HG02610 (cell line): Measurements from ENCODE around the gene RAPGEF1.
"Not testable (repeated sequence)": the region's sequence is repeated elsewhere in the genome, so short reads cannot be mapped to it uniquely, and the experiment has no call there.

Experiments
- ATAC-seq: cut with Tn5 transposase; IDR thresholded peaks from one replicate; pipeline ENCODE4 v1.9.1; 2021; ENCODE audit warnings: mild to moderate bottlenecking, moderate library complexity; ENCODE audit not compliant: unreplicated experiment

Gene RAPGEF1

DNA sequence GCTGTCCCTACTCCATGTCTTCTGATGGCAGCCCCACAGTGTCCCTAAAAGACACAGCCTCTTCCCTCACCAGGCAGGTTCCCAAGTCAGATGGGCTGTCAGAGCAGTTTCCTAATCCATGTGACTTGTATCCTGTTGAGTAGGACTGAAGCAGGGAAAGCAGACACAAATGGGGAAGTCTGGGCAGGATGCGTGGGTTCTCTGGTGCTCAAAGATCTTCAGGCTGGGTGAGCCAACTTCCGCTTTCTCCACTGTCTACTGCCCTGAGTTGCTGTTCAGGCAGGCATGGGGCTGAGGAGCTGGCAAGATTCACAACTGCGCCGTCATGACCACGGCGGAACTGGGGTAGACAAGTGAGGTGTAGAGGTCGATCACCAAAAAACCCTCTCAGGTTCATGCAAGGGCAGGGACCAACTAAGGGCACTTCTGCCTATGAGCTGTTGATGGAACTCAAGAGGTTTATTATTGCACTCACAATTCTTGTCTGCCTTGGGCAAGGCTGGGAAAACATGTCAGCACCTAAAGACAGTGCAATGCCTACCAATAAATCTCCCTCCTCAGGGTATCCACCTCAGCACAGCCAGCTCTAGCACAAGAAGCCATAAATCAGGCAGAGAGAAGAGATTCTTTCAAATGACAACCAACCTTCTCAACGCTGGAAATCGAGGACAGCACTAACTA, 83.4 kb downstream of the RAPGEF1 start:
- peak; percentile 79 for ATAC-seq

DNA sequence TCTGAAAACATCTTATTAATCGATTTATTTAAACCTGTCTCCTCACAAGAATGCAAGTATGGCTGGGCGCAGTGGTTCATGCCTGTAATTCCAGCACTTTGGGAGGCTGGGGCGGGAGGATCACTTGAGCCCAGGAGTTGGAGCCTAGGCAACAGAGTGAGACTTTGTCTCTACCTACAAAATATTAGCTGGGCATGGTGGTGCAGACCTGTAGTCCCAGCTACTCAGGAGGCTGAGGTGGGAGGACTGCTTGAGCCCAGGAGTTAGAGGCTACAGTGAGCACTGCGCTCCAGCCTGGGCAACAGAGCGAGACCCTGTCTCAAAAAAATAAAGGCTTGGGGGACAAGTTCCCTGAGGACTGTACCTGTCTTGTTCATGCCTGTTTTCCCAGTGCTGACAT, 85.5 kb downstream of the RAPGEF1 start:
- not testable (repeated sequence) for ATAC-seq

DNA sequence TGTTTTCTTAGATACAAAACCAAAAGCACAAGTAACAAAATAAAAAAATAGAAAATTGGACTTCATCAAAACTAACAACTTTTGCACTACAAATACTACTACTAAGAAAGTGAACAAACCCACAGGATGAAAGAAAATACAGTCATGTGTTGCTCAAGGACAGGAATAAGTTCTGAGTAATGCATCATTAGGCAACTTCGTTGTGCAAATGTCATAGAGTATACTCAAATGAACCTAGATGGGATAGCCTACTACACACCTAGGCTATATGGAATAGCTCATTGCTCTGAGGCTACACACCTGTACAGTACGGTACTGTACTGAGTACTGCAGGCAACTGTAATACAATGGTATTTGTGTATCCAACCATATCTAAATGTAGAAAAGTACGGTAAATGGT, 88.3 kb downstream of the RAPGEF1 start:
- ATAC-seq = no peak

DNA sequence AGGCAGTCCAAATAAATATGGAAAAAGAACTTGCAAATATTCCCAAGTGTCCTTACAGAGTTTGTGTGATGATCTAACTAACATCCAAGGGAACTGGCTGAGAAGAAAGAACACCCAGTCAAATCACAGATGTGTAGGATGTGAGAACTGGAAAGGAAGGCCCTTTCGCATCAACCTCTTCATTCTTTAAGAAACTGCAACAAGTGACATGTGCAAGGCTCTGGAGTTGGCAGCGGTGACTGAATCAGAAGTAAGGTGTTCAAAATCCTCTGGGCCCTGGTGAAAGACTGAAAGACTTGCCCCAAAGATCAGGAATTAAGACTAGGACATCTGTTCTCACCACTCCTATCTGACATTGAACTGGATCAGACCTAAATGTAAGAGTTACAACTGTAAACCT, 88.7 kb downstream of the RAPGEF1 start:
- no peak for ATAC-seq

DNA sequence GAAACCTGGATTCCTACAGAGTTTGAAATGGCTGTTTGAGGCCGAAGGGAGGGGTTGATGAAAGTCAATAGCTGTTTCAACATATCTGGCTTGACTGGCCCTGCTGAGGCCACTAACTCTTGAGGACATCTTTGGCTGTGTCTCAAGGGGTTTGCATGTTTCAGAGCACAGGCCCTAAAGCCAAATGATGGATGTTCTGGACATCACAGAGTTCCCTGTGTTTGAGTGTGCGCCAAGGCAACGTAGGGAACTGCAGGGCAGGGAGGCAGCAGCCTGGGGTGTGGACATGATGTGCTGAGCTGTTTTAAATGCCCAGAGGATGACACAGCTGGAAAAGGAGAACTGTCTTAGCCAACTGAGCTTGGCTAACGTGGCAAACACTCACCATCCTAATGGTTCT, 89.6 kb downstream of the RAPGEF1 start:
- ATAC-seq = no peak

DNA sequence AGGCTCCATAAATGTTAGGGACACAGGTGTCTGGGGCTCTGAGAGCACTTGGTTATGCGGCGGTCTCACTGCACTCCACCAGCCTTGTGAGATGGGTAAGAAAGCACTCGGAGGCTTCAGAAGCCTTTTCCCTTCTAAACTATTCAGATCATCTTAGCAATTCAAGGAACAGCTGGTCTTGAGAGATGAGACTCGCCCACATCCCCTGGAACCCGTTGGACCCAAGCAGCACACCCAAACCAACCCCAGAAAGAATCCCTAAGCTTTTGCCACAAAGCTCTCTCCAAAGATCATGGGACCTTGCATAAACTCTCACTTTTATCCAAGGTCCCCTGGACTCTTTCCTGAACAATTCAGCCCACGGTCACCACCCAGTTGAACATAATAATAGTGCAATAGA, 90.2 kb downstream of the RAPGEF1 start:
- ATAC-seq = no peak

DNA sequence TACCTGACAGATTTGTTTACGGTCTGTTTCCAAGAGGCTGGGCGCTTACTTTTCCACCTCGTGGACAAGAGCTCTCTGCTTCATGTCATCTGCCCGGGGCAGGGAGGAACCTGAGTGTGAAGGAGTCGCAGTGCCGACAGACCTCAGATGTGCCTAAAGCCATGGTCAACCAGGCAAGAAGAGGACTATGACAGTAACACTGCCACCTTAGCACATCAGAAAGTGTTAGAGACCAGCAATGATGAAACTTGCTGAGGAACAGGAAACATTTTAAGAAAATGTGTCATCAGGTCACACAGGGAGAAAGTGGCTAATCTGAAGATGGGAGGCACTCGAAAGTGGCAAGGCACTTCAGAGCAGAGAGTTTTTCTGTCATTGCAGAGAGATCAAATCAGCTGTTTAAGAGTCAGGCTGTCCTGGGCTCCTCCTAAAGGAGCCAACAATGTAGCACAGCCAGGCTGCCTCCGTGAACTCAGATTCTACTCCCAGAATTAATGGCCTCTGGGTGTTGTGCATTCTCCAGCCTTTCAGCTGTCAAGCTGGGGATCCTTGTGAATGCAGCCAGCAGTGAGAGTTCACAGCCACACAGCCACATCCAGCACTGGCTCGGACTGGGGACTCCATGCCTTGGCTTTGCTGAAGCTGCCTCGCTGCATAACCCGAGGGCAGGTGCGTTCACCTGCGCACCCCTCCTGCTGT, 94.6 kb downstream of the RAPGEF1 start:
- peak; percentile 71 for ATAC-seq

DNA sequence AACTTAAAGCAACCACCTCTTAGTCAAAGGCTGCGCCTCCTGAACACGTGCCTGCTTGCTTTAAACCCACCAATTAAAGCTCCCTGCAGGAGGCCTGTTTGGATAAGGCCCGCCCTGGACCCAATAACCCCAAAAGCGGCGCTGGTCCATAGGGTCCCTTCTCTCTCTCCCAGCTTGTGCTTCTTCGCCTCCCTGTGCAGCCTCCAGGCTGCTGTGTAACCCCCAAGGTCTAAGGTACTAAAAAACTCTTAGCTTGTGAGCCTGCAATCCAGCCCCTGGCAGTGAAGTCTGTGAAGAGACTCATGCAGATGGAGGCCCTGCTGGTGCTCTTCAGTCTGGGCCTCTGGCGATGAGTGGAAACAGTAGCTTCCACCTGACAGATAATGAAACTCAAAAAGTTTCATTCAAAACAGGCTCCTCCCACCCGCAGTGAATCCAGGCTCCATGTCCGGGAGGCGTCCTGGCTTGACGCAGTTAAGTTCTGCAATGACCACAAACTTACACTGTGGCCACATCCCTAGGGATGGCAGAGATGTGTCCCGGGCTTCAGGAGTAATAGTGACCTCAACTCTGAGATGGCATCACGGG, 97.3 kb downstream of the RAPGEF1 start:
- peak; percentile 38 for ATAC-seq

DNA sequence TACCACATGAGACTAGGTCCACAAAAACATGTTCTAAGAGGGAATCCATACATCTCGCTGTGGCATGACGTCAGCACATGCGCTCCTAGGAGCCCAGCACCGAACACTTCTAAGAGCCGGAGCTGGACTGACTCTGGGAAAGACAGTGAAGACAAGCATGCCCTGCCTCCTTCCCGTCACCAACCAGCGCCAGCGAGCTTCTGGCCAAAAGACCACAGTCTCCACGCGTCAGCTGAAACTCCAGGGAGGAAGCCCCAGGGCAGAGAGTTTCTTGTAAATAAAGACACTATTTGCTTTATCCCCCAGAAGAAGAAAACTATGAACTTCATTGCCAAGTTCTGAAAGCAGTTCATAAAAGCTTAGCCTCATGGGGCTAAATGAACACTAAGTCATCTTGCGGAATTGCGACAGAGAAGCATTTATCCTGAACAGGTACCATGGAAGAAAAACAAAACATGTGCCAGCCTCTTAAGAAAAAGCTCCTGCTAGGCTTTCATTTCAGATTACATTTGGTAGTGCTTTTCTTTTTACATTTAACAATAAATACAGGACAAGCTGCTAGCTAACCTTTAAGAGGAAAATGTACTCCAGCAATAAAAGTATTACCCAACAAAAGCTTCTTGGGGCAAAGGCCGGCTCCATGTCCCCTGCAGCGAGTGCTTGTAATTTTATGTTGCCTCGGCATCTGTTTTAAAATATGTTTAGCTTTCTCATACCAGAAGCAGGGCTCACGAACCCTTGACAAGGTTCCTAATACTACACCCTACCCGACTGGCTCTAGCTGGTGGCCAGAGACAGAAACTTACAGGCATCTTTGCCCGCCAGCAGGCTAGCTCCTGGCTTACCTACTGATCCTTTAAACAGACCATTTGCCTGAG, 98.0 kb downstream of the RAPGEF1 start:
- no peak for ATAC-seq

DNA sequence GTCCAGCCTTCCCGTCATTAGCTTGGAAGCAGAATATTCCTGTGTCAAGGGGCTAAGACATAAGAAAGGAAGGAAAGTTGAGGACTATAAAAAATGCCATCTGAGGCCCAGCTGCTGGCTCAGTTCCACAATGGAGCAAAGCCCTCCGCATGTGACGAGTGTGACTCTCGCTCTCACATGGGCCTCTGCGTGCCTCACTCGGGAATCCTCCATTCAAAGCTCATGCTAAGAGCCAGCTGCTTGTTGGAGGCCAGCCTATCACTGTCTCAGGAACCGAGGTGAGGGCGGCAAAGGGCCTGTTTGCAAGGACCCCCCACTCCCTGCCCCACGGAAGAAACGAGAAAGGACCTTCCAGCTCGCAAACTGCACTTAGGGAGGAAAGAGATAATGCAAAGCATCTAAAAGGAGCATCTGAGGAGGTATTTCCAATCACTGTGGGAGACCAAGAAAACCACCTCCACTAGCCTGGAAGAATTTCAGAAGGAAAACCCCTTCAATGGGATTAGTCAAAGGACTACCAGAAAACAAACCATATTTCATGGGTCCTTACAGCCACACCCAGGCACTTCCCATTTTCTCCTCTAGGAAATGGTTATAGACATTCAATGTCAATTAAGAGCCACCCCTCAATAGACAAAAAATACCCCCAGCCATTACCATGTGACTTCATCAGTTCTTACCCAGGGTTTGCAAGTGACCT, 99.3 kb downstream of the RAPGEF1 start:
- no peak for ATAC-seq

DNA sequence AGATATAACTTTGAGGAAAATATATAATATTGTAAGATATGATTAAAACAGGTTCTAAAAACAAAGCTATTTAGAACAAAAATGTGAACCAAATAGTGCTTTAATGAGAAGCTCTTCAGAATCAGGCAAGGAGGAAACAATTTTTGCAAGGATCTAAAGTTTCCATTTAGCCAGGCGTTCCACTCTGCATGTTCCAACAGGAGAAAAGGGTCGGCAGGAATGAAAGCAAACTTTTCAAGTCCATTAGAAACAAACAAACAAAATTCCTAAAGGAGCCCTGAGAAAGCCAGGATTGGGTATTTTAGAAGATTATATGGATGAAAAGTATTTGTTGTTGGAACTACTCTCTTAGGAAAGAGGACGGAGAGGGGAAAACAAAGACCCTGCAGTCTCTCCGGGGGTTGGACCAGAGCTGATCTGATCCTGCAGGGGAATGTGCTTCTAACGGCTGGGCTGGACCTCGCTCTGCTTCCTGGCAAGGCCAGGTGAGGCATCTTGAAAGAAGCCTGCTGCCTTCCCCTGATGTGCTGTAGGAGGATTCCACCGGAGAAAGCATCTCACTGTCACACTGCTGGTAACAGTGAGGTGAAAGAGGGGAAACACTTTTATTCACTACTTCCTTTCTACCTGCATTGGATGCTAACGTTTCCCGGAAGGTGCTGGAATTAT, 100.0 kb downstream of the RAPGEF1 start:
- ATAC-seq = no peak

DNA sequence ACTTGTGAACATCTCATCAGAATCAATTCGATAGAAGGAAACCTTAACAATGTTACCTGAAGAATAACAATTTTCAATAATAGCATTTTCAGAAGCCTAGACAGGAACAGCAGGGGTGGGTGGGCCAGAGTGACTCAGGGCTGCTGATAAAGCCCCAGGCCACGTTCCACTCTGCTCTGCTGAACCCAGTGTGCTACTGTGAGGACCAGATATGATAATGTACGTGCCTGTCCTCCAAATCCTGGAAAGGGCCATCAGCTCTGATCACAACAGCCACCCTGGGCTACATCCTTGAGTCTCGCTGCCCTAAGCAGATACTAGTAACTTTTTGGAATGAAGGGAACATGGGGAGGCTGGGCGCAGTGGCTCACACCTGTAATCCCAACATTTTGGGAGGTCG, 103.3 kb downstream of the RAPGEF1 start:
- no peak for ATAC-seq

DNA sequence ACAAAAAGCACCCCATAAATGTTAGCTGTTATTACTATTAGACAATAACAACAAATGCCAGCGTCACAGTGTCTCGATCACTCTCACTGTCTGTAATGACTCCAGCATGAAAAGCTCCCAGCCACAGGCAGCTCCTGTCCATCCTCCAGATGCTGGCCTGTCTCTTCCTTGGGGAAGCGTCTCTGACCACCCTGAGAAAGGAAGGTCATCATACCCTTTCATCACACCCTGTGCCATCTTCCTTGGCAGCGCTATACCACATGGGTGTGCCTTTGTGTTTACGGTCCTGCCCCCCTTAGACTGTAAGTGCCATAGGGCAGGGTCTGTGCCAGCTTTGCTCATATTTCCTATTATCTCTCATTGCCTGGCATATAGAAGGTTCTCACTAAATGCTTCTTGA, 104.0 kb downstream of the RAPGEF1 start:
- no peak for ATAC-seq

DNA sequence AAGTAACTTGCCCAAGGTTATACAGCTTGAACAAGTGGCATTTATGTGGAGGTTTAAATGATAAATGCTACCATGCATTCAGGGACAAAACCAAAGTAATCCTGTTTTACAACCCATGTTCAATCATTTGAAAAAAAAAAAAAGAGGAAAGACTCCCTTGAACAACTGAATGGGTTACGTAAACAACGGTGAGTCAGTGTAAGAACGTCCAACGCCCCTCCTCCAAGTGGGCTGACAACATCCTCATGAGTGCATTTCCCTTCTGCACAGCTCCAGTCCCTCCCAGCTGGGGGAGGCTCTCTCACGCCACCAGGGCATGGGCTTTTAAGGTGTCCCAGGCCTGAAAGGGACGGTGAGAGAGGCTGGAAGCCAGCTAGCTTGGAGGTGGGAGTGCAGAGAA, 104.6 kb downstream of the RAPGEF1 start:
- peak; percentile 74 for ATAC-seq

DNA sequence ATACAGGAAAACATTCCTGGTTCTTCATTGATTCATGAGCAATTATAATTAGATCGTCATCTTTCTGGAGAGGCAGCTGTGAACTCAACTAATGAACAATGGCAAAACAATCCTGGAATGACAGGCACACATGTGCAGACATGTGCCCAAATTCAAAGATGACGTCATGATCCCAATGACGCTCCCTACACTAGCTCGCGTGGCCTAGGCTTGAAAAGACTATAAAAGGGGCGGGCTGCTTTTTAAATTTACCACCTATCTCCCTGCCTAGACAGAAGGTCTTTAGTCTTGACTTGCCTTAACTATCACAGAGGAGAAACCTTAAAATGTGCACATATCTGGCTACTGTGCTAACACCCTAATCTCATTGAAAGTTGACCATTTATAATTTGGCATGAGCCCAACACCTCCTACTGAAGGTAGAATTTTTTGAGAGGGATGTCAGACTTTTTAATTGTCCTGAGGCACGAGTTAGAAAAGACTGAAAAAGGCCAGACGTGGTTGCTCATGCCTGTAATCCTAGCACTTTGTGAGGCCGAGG, 106.3 kb downstream of the RAPGEF1 start:
- no peak for ATAC-seq

DNA sequence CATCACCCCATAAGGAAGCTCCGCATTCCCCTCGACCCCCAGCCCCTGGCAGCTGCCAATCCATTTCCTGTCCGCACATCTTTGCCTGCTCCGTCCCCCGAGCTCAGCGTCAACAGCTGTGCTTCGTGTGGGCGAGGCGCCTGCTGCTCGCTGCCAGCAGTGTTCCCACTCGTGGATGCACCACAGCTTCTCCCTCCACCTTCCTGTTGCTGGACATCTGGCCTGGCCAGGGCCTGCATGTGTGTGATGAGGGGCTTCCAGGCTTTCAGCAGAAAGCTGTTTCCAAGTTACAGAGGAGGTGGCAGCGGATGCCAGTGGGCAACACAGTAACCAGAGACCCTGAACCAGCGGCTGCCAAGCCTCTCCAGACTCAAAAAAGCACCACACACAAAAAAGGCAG, 108.6 kb downstream of the RAPGEF1 start:
- no peak for ATAC-seq

DNA sequence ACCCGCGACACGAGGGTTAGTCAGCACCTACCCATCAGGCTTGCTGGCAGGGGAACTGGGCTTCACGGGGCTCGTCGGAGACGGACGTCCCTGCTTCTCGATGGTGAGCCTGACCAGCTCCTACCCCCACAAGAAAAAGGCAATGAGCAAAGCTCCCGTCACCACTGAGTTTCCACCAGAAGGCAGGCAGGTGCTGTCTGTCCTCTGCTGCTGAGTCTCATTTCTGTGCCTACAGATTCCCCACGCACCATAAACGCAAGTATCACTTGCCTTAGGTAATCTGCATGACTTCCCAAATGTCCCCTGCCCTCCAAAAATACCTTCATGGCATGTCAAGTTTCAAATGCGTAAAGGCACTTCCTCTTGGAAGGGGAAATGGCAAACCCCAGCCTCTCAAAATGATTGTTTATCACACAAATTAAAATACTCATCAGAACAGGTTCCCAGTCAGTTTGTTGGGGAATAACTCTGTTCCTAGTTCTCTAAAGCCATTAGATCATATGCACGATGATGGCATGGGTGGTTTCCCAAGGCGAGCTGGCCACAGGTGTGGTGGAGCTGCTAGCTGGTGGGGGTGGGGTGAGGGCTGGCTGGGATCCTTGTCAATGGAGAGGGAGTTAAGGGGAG, 109.6 kb downstream of the RAPGEF1 start:
- ATAC-seq = peak; percentile 50

DNA sequence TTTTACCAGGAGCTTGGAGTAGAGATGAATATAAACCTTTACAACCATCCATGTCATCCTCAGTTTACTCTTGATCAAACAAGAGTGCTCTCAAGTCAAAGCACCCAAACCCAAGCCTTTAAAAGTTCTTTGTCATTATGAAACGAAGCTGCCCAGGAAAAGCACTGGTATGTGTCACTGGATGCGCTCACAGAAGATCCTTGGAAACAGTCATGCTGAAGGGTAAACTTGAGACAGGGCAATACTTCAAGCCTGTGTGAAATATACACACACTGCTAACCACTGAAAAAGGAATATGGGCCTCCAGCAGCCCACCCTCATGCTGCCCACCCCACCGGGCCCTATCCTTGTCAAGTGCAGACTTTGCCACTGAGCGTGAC, 110.1 kb downstream of the RAPGEF1 start:
- ATAC-seq = peak; percentile 25

DNA sequence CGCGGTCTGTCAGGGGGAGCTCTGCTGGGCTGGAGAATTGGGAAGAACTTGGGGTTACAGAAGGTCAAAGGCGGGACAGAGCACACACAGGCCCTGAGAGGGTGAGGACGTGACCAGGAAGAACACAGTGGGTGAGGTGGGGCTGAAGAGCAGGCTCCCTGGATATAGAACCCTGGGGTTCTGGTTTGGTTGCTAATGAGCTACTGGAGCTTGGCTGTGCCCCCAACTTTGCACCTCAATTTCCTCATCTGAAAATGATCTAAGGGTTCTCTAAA, 110.7 kb downstream of the RAPGEF1 start:
- no peak for ATAC-seq
